GM21619 (cell line): ENCODE measurements around the gene TAS2R16.

Source experiments
- ATAC-seq: cut with Tn5 transposase; IDR thresholded peaks from one replicate; pipeline ENCODE4 v1.9.1; 2021; ENCODE audit not compliant: unreplicated experiment

TAS2R16 gene

DNA sequence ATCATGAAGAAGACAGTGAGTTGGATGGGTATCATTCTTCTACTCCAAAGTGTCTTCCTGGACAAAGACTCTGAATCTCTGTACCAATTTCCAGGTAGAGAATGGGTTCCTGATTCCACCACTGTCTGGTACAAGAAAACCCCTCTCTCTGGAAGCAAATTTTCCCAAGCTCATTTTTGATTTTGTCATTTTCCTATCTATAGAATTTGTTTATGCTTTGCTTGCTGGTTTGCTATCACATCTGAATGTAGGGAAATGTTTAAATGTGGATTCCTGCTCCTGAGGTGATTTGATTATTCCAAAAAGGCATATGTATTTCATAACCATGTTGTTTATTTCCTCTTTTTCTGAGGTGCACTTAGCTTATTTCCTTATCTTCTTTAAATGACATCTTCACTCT lies at the start of gene TAS2R16:
Gene TAS2R16, minus strand, starts transcription at position 101 of the 400 bp plus-strand sequence. Its CDS starts 66 bp downstream, at position 35.
- no peak for ATAC-seq

DNA sequence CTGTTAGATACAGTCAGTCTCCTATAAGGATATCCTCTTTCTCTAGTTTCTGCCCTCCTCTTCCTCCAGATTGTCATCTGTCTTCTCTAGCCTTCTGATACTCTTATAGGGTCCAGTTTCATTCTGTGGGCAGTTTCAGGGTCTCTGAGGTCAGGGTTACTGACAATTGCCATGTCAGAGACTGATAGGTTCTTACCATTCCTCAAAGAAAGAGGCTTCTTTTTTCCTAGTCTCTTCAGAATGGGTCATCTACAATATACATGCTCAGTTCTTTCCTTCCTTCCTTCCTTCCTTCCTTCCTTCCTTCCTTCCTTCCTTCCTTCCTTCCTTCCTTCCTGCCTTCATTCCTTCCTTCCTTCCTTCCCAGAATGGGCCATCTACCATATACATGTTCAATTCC lies 48.1 kb upstream of the TAS2R16 start:
- no peak for ATAC-seq

DNA sequence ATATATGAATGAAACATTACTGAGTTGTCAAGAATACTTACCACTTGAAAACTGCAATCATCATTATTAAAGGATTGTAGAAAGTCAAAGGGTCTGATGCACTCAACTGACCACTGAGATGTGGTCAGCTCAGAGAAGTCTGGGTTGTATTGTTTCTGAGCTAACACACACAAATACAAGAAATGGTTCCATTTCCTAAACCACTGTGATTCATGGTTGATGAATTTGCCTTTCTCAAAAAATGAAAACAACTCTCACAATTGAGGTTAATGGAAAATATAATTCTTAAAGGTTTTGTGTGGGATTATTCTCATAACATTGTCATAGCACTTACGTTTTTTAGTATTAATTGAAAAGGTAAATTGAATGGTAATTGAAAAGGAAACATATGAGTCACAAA lies 45.6 kb upstream of the TAS2R16 start:
- ATAC-seq, result no peak

GRCh38 chr7:123039269-123039668 lies 43.8 kb upstream of the TAS2R16 start:
- no peak for ATAC-seq

DNA sequence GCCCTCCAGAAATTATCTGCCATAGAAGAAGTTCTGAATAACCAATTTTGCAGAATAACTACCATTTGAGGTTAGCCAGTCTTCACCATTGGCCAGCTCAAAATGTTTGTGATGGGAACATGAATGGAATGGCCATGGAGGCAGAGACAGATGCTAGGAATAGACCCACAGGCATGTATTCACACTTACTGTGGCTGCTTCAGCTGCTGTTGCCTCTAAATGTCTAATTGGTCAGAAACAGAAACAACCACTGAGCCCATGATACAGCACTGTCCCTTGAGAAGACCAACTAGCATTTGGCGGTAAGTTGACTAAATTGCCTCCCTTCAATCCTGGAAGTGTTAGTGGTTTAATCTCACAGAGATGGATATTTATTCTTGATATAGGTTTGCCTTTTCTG lies 38.6 kb upstream of the TAS2R16 start:
- no peak for ATAC-seq

- ATAC-seq, result no peak
These were observed 35.1 kb upstream of the TAS2R16 start for GRCh38 chr7:123030631-123031030.

- ATAC-seq, result no peak
These were observed 32.8 kb upstream of the TAS2R16 start for GRCh38 chr7:123028339-123028738.

GRCh38 chr7:123026251-123026650 lies 30.8 kb upstream of the TAS2R16 start:
- no peak for ATAC-seq

DNA sequence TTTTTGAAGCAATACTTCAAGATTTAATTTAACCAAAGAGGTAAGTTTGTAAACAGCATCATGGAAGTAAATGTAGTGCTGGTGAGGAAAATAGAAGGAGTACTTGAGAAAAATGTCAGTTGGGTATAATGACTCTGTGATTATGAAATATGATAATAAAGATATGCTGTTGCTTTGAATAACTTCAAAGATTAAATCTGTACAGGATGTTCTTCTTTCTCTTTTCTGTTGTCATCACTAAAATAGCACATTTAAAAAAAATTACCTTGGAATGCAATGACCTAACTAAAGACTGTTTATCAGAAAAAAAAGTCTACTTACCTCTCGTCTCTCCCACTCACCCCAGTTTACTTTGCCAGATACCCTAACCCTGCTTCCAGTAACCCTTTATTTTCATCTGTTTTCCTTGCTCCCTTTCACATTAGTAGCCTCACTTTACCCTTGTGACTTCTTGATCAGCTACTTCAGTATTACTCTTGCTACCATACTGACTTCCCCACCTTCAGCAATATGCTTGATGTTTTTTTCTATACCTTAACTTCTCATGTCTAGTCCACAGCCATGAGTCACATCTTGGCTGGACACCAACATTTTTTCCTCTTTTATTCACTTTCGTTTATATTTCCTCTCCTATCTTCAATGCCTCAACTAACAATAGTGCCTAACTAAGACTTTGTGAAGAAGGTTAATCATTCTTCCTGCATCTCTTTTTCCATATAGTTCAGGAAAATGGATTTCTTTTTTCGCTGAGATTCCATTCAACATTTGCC lies 29.7 kb upstream of the TAS2R16 start:
- ATAC-seq, result no peak

- ATAC-seq, result no peak
These were observed 27.6 kb upstream of the TAS2R16 start for GRCh38 chr7:123023126-123023525.

GRCh38 chr7:123022576-123022975 lies 27.1 kb upstream of the TAS2R16 start:
- no peak for ATAC-seq

DNA sequence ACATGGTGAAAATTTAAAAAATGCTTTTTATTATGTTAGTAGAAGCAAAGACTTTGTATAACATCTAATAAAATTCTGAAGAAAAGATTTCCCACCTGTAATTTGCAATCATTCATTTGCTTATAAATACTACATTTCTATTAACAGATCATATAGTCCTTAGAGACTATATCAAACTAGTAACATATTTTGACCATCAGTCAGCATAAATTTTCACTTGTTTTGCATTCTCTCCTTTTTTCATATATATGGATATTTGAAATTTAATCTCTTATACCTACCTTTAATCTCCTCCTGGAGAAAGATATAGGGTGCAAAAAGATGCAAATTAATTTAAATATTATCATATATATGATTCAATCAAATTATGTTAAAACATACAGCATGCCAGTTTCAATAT lies 16.9 kb upstream of the TAS2R16 start:
- no peak for ATAC-seq

DNA sequence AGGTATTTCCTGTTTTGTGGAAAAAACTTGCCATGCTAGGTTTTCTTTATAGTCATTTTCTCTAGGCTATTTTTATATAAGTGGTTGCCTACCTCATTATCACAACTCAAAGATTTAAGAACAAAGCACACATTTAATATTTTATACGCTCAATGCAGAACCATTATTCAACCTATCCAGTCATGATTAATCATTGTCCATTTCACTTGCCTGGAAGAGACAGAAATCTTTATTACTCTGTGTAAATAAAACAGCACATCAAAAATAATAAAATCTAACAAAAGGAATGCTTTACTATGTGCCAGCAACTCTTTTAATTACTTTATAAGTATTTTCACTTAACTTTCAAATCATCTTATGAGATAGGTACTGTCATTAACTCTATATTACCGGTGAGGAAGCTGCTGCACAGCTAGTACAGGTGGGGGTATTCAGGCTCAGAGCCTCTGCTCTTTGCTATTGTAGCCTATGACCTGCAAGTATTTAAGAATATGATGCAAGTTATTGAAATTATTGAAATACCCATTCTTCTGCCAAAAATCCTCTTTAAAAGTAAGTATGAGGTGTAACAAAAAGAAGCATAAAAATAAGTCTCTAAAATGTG lies 16.4 kb upstream of the TAS2R16 start:
- no peak for ATAC-seq

DNA sequence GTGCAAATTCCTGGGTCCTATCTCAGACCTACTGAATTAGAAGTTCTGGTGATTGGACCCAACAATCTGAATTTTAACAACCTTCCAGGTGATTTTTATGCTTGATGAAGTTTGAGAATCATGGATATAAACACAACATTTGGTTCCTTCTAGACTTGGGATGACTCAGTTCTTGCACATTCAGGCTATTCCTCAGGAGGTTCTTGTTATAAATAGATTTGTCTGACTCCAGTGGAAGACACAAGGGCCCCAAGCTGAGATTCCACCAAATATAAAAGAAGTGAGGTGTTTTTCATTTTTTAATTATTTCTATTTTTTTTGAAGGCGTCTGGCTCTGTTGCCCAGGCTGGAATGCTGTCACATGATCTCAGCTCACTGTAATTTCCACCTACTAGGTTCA lies 9.4 kb upstream of the TAS2R16 start:
- no peak for ATAC-seq

DNA sequence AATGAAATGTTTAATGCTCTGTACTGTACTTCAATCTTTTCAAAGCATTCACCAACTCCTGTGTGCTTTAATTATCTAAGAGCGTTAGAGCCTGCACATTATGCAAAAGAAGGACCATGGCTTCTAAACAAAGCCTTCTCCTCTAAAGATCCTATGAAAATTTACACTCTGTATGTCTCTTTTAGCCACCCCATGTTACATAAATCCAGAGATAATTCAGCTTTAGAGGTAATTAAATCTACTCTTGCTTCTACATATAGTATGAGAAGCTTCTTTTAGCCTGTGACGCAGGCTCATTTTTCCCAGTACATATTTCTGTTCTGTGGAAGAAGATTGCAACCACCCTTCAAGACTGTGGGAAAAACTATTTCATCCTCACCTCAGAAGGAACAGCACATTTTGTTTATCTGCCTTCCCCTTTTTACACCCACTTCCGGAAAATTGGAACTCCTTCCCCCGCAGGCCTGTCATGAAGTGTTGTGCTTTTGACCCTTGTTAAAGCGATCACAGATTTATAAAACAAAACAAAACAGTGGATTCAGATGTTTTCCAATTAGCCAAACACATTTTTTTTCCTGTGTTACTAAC lies 8.1 kb upstream of the TAS2R16 start:
- no peak for ATAC-seq

DNA sequence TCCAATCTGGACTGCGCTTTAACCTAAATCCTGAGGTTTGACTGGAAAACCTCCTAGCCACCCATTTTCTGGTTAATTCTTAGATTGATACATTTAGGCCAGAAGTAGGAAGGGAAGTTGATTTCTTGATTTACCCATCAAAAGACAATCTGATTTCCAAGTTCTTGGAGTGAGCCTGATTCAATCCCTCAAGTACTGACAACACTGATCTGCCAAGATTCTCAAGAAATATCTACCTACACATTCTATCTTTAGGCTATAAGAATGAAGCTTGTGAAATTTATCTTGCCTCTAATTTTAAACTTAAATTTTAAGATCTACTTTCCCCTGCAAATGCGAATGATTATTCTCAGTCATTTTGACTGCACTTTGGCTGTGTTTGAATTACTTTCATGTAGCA lies 5.9 kb downstream of the TAS2R16 start:
- ATAC-seq, result no peak

DNA sequence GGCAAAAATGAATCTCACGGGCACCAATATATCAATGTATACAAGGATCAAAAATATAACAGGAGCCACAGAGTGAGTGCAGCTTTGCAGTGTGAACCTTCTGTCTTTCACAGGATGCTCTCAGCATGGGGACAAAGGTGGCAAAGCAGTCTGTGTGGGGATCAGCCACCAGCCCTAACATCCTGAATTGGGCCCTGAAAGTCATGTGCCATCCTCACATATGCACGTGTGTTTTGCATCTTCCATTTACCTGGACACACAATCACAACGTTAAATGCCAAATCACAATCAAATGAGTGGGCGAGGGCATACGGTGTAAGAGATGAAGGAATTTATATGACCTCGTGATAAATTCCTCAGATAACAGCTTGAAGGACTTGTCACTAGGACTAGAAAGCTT lies 6.5 kb downstream of the TAS2R16 start:
- no peak for ATAC-seq

- no peak for ATAC-seq
These were observed 7.2 kb downstream of the TAS2R16 start for GRCh38 chr7:122988333-122988732.

GRCh38 chr7:122987463-122987862 lies 8.0 kb downstream of the TAS2R16 start:
- ATAC-seq, result no peak

GRCh38 chr7:122984021-122984420 lies 11.5 kb downstream of the TAS2R16 start:
- ATAC-seq, result no peak

DNA sequence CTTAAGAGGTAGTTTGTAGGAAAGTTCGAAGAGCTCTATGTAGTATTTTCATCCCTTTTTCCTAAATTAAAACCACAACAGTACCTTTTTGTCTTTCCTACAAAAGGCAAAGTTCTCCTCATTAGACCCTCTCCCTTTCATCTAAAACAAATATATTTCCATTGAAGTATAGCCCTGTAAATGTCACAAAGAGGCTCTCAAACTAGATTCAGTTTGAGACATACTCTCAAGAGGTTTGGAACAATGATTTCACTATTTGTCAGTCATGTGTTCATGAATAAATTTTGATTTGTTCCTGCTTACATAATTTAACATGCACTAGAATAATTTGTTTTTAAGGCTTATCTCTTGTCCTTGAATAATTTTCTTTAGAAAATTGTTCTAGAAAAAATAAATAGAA lies 12.2 kb downstream of the TAS2R16 start:
- no peak for ATAC-seq

DNA sequence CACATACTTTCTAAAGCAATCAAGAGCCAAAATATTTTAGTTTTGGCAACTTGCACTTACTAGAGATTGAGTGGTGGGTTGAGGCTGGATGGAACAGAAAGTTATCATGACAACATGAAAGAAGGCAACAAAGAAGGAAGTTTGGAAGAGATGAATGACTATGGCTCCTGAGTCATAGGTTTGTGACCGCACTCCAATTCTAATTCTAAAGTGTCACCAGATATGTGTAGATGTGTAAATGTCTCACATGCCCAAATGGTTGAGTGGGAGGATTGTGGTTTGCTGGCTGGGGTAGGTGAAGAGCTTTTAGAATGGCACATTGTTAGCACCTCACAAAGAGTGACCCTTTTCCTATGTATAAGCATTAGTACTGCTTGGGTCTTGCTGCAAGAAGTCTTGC lies 20.2 kb downstream of the TAS2R16 start:
- no peak for ATAC-seq
